ENCODE measurements around the gene HTR1D.
"Not testable (repeated sequence)": the region's sequence is repeated elsewhere in the genome, so short reads cannot be mapped to it uniquely, and the experiment has no call there.

GRCh38 chr1:23257371-23257770, 40.1 kb upstream of the HTR1D start:
- TF ChIP-seq POLR2A (IDR thresholded peaks at IDR 0.05): not testable (repeated sequence)
- TF ChIP-seq, protein P1, sequence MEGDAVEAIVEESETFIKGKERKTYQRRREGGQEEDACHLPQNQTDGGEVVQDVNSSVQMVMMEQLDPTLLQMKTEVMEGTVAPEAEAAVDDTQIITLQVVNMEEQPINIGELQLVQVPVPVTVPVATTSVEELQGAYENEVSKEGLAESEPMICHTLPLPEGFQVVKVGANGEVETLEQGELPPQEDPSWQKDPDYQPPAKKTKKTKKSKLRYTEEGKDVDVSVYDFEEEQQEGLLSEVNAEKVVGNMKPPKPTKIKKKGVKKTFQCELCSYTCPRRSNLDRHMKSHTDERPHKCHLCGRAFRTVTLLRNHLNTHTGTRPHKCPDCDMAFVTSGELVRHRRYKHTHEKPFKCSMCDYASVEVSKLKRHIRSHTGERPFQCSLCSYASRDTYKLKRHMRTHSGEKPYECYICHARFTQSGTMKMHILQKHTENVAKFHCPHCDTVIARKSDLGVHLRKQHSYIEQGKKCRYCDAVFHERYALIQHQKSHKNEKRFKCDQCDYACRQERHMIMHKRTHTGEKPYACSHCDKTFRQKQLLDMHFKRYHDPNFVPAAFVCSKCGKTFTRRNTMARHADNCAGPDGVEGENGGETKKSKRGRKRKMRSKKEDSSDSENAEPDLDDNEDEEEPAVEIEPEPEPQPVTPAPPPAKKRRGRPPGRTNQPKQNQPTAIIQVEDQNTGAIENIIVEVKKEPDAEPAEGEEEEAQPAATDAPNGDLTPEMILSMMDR (IDR thresholded peaks at IDR 0.05): not testable (repeated sequence)
